AG09309 (cell line): Measurements from ENCODE around the gene PDLIM1.

ENCODE experiments used
- DNase-seq: peaks from one replicate; pipeline ENCODE4 v3.0.0-alpha.2; 2010; ENCODE audit warnings: low read depth
- H3K4me3 ChIP-seq: 2 replicates; pipeline ENCODE4 v1.5.1; 2011; ENCODE audit warnings: mild to moderate bottlenecking, low read depth, low read length, moderate library complexity; ENCODE audit not compliant: control insufficient read depth
- CTCF ChIP-seq: IDR thresholded peaks from 2 replicates; pipeline ENCODE4 v1.5.1; 2011; ENCODE audit warnings: mild to moderate bottlenecking, low read depth, low read length, inconsistent platforms; ENCODE audit not compliant: insufficient read depth, control insufficient read depth; ENCODE audit errors: missing control alignments

The PDLIM1 gene

GRCh38 chr10:95261926-95262325, 28.9 kb downstream of the PDLIM1 start:
- no peak for TF ChIP-seq CTCF
- no peak for DNase-seq
- H3K4me3 ChIP-seq, result no peak overlapping the region

- TF ChIP-seq CTCF, result no peak
- no peak overlapping the region for H3K4me3 ChIP-seq
- DNase-seq, result no peak
These were observed 29.8 kb downstream of the PDLIM1 start for GRCh38 chr10:95260909-95261552.

GRCh38 chr10:95260397-95260881, 30.4 kb downstream of the PDLIM1 start:
- no peak for TF ChIP-seq CTCF
- DNase-seq, result no peak
- no peak overlapping the region for H3K4me3 ChIP-seq

GRCh38 chr10:95257849-95258248, 33.0 kb downstream of the PDLIM1 start:
- H3K4me3 ChIP-seq, result no peak overlapping the region
- DNase-seq, result no peak
- TF ChIP-seq CTCF, result no peak

GRCh38 chr10:95256268-95256667, 34.5 kb downstream of the PDLIM1 start:
- no peak for DNase-seq
- no peak for TF ChIP-seq CTCF
- no peak overlapping the region for H3K4me3 ChIP-seq

- TF ChIP-seq CTCF, result no peak
- DNase-seq, result no peak
- no peak overlapping the region for H3K4me3 ChIP-seq
These were observed 36.2 kb downstream of the PDLIM1 start for GRCh38 chr10:95254629-95255028.

- TF ChIP-seq CTCF, result no peak
- no peak overlapping the region for H3K4me3 ChIP-seq
- no peak for DNase-seq
These were observed 37.1 kb downstream of the PDLIM1 start for GRCh38 chr10:95253686-95254085.
